ENCODE results near the gene TMEM169.
A peak's percentile ranks its signal among the peaks of the same experiment; 100 is the strongest.

TMEM169 gene, protein sequence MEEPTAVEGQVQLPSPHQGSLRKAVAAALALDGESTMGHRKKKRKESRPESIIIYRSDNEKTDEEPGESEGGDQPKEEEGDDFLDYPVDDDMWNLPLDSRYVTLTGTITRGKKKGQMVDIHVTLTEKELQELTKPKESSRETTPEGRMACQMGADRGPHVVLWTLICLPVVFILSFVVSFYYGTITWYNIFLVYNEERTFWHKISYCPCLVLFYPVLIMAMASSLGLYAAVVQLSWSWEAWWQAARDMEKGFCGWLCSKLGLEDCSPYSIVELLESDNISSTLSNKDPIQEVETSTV

DNA sequence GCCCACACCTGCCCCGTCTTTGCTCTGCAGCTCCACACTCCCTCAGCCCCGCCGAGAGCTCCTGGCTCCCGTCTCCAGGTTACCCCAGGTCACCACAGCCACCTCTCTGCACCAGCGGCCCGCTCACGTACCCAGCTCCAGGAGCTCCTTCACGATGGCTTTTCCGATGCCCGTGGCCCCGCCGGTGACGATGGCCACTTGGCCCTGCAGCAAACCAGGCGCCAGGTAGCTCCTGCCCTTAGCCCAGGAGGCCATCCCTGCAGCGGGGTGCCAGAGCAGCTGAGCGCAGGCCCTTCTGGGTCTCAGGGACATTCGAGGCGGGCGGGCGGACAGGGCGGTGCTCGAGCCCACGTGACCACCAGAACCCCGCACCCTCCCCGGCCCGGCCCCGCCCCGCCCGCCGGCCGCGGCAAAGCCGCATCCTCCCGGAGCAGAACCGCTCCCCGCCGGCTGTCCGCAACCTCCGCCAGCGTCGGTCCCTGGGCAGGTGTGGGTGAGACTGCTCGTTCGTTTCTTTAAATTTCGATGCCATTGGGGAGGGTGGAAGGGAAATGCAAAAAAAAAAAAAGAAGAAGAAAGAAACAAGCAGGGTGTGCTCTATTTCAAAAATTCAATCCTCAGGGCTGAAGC lies at the start of gene TMEM169, which contains the start of gene PECR:
Gene TMEM169, plus strand, starts transcription at position 433 of the 630 bp plus-strand sequence. CDS start 14,045 bp downstream, outside the sequence.
Gene PECR, minus strand, starts transcription at position 323 of the 630 bp plus-strand sequence. Its CDS starts 68 bp downstream, at position 255.
- peak; percentile 46 to 73 for DNase-seq (ENCODE audit: low read depth in 2 of 2)

DNA sequence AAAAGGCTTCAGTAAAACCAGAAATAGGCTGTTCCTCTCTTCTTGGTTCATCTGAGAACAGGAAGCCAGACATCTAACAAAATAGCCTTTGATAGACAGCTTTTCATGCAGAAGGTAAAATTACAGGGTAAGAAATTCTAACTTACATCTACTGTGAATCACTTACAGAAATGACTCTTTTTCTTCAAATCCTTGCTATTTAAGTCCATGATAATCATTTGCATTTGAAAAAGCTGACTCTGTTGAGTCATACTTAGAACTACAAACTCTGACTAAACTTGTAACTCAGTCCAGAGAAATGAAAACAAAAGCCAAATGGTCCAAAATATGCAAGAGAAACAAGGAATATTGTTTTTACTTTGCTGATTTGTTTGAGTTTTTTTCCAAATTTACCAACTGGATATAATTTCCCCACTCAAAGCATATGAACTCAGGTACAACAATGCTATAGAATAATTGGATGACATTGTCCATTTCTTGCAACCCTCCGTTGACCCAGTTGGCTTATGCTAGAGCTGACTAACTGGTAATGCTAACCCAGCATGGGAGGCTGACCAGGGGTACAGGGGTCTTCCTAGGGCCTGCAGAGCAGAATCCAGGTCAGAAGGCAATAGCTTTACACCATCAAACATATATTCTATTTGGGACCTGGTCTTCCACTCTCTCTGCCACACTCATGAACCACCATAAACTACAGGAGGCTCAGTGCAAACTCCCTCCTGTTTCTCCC lies 49.6 kb upstream of the TMEM169 start:
- no peak for DNase-seq (ENCODE audit: low read depth in 2 of 2)

DNA sequence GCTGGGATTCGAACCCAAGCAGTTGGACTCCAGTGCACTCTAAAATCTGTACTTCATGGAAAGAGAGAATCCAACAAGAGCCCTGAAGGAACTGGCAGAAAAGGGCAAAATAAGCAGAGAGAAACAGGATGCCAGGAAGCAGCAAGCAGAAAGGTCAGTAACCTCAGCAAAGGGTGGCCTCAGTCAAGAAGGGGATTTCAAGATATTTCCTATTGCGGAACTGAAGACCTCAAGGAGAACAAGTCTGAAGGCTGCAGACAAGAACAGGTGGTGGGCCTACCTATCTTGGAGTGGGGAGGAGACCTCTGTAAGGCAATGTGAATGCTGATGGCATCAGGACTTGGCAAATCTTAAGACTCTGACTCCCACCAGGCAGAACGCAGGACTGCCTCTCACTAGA lies 48.3 kb upstream of the TMEM169 start:
- DNase-seq (ENCODE audit: low read depth in 2 of 2), result no peak

DNA sequence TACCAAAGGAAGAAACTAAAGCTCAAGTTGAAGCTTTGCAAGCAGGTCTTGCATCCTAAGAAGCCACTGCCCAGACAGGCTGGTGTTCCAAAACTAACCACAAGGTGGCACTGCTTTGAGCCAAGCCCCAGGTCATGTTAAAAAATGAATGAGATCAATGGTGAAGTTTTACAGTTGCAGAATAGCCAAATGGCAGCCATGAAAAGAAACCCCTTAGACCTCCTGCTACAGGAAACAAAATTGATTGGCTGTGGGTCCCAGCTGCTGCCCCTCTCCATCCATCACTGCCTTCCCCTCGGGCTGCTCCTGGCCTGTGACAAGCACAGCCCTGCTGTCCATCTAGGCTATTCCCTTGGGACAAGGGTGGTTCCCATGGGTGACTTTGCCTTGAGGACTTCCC lies 47.7 kb upstream of the TMEM169 start:
- peak; percentile 65 to 84 for DNase-seq (ENCODE audit: low read depth in 2 of 2)

DNA sequence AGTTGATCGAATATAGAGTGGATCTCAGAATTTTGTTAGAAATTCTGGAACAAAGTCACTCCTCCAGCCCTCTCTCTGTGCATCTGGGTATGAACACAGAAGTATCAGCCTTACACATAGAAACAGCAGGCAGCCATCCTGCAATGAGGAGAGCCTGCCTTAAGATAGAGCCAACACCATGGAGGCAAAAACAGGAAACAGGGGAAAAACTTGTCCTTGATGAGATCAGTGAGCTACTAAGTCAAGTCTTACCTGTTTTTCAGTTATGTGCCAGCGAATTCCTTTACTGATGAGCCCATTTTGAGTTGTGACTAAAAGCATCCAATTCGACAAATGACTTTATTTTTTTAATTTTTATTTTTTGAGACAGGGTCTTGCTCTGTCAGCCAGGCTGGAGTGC lies 41.8 kb upstream of the TMEM169 start:
- DNase-seq (ENCODE audit: low read depth in 2 of 2), result no peak

DNA sequence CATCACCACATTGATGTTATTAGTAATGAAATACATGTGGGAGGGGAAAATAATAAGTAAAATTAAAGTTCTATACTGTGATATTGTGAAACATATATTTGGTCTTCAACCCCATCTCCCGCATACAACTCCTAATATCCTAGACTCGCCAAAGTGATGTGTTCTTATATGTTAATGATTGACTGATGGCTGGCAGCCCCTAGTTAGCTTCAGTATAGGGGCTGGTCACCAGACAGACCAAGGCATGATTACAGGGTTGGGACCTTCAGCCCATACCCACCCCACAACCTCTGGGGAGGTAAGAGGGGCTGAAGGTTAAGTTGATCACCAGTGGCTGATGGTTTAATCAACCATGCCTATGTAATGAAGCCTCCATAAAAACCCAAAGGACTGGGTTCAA lies 40.3 kb upstream of the TMEM169 start:
- no peak for DNase-seq (ENCODE audit: low read depth in 2 of 2)

DNA sequence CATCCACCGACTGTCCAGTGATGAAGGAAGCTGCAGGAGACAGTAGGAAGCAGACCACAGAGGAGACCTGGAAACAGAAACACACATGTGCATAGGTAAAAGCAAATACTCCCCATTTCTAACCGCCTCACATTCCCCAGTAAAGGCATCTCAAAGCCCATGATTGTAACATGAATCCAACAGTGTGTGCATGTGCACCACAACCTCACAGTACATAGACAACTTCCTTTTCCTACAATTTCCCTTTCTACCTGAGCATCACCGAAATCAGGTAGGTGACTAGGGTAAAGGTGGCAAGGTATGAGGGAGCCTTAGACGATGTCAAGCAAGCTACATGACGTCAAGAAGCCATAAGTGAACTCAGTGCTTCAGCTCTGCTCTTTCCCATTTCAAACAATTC lies 37.8 kb upstream of the TMEM169 start:
- no peak for DNase-seq (ENCODE audit: low read depth in 2 of 2)

DNA sequence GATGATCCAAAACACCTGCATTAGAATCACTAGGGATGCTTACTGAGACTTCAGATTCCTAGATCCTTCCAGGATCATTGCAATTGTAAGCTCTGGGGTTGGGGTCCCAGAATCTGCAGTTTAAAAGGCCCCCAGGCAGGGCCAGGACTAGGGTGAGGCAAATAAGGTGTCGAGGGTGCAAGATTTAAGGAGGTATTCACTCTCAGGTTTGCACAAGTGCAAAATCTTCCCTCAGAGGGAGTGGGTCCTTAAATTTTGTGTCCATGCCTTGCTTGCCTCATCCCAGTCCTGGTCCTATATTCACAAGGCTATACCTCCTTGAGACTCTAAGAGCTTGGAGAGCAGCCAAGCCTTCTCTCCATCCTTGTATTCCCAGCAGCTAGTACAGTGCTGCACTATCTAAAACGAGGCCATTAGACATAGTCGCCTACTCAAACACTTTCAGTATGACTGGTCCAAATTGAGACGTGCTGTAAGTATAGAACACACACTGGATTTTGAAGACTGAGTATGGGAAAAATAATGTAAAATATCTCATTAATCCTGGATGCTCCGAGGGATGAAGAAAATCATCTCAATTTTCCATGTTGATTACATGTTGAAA lies 36.7 kb upstream of the TMEM169 start:
- DNase-seq (ENCODE audit: low read depth in 2 of 2), result no peak

DNA sequence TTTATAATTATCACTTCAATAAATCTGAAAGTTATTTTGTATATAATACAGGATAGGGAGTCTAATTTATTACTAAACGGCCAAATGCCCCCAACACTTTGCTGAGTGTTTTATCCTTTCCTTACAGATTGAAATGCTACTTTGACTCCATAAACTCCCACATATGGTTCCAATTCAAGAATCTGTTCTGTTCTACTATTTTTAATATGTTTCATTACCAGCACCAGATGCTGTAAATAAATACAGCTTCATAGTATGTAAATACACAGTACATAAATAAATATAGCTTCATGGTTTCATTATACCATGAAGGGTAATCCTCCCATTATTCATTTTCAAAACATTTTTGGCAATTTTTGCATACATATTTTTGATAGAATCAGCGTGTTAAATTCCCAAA lies 34.3 kb upstream of the TMEM169 start:
- no peak for DNase-seq (ENCODE audit: low read depth in 2 of 2)

DNA sequence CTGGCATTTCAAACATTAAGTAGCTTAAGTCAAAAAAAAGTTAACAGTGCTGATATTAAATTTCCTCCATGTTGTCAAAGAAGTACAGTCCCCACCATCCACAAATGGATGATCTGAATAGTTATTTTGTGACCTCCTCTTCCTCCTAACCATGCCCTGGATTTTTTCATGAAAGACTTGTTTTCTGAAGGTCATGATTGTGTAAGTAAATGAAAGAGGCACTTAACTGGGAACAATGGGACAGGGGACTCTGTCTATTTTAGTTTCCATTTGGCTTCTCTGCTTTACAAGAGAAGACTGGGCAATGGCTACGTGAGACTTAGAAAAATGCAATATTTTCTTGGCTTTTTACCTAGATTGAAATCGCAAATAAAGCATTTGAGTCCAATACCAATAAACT lies 32.3 kb upstream of the TMEM169 start:
- DNase-seq (ENCODE audit: low read depth in 2 of 2), result no peak

DNA sequence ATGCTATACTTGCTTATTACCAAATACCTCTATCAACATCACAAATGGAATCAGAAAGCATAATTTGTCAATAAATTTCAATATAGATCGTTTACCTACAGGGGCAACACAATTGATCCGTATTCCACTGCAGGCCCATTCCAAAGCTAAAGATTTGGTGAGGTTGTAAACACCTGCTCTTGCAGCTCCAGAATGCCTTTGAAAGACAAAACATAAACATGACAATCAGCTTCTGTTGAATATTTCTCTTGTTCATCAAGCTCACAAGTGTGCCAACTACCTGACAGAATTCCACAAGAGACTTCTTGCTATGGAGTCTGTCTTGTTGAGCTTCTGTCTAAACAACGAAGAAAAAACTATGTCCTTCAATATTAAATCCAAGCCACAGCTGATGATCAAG lies 30.4 kb upstream of the TMEM169 start:
- DNase-seq (ENCODE audit: low read depth in 2 of 2), result no peak

DNA sequence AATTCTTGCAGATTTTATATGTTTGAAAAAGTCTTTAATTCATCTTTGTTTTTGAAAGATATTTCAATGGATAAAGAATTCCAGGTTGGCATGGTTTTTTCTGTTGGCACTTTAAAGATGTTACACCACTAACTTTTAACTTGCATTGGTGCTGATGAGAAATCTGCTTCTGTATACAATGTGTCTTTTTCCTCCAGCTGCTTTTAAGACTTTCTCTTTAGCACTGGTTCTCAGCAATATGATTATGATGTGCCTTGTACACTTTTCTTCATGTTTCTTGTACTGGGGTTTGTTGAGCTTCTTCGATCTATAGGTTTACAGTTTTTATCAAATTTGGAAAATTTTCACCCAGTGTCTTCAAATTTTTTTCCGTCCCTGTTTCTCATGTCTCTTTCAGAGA lies 29.3 kb upstream of the TMEM169 start:
- DNase-seq (ENCODE audit: low read depth in 2 of 2), result no peak

DNA sequence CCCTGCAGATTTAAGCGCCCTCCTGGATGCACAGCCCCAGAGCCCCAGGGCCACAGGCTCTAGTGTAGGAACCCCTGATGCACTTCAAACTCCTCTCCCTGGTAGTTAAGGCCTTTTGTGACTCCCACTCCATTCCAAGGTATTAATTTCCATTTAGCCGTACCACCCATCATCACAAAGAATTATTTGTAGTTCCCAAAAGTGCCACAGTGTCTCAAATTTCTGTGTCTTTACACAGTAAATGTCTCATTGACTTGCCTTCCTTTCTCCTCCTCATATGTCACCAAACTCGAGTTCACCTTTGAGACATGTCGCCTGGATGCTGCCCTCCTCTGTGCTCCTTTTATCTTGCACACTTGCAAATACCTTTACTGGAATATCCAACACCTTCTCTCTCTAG lies 26.0 kb upstream of the TMEM169 start:
- no peak for DNase-seq (ENCODE audit: low read depth in 2 of 2)

DNA sequence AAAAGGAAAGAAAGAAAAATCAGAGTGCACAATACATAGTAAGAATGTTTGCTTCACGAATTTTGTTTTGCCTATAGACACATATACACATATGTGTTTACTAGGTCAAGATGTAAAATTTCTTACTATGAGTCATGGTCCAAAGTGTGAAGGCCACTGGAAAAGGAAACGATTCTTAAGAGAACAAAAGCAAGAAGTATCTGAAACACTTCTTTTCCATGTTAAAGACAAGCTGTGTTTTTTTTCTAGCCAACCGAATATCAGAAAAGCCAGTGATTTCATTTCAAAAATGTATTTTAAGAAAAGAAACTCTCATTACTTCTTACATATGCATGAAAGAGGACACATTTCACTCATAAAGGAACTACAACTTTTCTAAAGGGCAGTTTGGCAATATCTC lies 25.0 kb upstream of the TMEM169 start:
- DNase-seq (ENCODE audit: low read depth in 2 of 2), result no peak

DNA sequence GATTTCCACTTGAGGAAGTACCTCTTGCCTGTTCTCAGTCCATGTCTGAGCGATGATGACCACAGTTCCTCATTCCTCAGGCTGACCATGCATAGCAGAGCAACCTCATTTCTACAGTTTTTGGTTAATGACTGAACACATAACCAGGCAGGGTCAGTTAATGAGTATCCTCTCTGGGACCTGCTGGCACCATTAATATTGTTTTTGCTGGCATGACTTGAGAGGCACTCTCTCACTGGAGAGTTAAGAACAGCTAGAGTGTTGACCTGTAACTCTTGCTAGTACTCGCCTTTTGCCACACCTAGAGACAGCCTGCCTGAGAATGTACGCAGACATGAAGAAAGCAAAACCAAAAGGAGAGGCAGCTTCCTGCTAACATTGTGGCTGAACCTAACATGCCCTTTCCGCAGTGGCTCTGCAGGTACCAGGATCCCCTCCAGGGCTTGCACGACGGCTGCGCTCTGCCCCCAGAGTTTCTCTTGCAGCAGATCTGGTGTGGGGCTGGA lies 24.0 kb upstream of the TMEM169 start:
- DNase-seq (ENCODE audit: low read depth in 2 of 2), result peak; percentile 22

DNA sequence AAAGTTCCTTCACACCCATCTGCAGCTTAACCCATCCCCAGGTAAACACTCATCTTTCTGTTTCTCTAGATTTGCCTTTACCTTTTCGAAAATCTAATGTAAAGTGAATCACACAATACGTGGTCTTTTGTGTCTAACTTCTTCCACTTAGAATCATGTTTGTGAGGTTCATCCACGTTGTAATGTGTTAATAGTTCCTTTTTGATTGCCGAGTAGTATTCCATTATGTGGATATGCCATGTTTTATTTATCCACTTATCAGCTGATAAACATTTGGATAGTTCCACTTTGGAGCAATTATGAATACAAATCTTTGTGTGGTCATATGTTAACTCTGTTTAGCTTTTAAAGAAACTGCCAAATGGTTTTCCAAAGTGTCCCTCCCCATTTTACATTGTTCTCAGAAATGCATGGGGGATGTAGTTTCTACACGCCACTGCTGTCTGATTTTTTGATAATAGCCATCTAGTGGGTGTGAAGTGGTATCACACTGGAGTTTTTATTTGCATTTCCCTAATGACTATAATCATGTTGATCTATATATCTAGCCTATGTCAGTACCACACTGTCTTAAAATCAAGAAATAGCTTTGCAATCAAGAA lies 22.4 kb upstream of the TMEM169 start:
- no peak for DNase-seq (ENCODE audit: low read depth in 2 of 2)

DNA sequence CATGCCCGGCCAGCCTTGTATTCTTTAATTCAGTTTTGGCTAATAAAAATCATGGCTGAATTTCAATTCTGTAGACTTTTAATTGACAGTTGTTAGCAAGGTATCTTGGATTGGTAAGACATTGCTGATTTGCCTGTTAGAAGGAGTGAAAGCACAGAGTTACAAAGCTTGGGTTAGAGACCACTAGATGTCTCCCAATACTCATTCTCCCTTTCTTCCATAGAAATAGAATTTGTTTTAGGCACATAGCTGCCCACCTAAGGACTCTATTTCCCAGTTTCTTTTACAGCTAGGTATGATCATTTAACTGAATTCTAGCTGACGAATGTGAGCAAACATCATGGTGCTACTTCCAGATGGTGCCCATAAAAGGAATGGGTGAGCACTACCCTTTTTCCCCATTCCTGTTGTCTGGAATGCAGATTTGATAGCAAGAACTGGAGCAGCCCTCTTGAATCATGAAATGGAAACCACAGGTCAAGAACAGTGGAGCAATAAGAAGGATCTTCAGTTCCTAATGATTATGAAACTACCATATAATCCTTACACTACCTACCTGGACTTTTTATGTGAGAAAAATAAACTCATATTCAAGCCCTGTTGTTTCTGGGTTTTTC lies 17.6 kb upstream of the TMEM169 start:
- DNase-seq (ENCODE audit: low read depth in 2 of 2), result no peak

DNA sequence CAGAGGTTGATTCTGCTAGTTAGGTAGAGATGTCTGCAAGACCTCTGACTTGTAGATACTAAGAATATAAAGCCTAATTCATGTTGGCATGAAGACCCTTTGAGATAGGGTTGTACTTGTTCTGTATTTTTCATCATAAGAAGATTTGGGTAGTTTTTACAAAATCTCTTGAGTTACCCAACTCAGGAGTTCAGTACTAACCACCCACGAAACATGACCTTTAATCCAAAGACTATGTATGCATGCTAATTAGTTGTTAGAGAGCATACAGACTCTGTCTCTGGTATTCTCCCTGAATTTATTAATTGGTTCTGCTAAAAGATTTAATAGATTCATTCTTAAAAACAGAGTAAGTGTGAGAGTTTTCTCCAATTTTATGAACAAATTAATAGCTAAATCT lies 17.1 kb upstream of the TMEM169 start:
- DNase-seq (ENCODE audit: low read depth in 2 of 2), result no peak

DNA sequence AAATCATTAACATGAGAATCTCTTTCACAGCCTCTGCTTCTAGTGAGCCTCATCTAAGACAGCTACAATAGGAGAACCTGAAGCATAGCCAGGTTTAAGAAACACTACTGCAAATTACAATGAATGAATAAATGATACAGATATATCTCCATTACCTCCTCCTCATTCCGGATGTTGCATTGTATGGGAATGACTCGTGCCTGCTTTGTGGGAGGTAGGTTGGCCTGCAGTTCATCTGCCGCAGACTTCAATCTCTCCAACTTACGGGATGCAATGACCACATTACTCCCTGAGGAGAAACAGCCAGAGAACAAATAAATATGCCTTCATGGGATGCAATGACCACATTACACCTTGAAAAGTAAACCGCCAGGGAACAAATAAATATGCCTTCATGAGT lies 15.5 kb upstream of the TMEM169 start:
- no peak for DNase-seq (ENCODE audit: low read depth in 2 of 2)

DNA sequence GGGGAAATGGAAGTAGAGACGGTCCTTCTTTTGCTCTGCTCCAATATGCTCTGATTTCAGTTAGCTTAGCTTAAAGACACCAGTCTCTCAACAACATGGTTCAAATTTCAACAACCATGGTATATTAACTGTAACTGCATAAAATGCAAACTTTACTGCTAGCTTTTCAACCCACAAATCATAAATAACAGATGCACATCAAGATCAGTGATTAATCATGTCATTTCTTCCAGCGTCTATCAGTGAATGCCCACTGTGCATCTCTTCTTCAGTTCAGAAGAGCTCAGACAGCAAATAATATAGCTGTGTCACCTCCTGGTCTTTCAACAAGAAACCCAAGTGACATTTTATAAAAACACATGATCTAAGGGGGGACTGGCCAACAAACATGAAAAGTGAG lies 12.7 kb upstream of the TMEM169 start:
- no peak for DNase-seq (ENCODE audit: low read depth in 2 of 2)

DNA sequence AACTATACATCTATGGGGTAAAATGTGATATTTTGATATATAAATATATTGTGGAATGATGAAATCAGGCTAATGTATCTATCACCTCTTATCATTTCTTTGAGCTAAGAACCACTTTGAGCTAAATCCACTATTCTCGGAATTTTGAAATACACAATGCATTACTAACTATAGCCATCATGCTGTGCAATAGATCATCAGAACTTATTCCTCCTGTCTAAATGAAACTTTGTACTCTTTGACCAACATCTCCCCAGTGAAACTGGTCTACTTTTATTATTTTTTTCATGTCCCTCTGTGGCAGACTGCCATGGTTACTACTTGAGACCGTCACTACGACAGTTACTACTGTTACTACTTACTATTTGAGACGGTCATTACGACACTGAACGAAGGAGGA lies 11.5 kb upstream of the TMEM169 start:
- no peak for DNase-seq (ENCODE audit: low read depth in 2 of 2)

Measured in stimulated activated CD4-positive, alpha-beta T cell treated with anti-CD3 and anti-CD28 coated beads, Interleukin-12 subunit alpha, Interleukin-12 subunit beta, amount 100 ng/mL, for 24 hours (primary cell).